ENCODE results near the gene NAPG.
A peak's percentile ranks its signal among the peaks of the same experiment; 100 is the strongest.
"Not testable (repeated sequence)": the region's sequence is repeated elsewhere in the genome, so short reads cannot be mapped to it uniquely, and the experiment has no call there.

The NAPG gene

GRCh38 chr18:10525697-10526560 is at the start of gene NAPG:
NAPG (plus strand) TSS chr18:10526027; CDS start chr18:10526103, 76 bp downstream.
- peak; percentile 87 for DNase-seq

DNA sequence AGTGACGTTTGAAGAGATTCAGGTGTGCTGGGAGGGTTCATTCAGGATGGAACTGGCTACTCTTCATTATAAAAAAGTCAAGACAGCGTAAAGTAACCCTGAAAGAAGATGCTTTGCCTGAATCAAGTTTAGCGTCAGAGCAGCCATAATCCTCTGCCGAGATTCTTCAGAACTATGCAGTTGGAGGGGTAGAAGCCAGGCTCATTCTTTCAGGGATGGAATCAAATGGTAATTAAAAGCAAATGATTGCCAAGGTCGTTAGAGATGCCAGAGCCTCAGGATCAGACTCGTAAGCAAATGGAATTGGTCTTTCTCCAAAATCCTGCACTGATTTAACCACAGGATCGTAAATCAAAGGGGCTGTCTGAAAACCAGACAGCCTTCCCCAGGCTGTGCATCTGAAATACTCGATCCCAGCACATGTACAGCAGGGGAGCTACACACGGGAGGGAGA is 49.5 kb upstream of the NAPG start:
- DNase-seq: no peak

DNA sequence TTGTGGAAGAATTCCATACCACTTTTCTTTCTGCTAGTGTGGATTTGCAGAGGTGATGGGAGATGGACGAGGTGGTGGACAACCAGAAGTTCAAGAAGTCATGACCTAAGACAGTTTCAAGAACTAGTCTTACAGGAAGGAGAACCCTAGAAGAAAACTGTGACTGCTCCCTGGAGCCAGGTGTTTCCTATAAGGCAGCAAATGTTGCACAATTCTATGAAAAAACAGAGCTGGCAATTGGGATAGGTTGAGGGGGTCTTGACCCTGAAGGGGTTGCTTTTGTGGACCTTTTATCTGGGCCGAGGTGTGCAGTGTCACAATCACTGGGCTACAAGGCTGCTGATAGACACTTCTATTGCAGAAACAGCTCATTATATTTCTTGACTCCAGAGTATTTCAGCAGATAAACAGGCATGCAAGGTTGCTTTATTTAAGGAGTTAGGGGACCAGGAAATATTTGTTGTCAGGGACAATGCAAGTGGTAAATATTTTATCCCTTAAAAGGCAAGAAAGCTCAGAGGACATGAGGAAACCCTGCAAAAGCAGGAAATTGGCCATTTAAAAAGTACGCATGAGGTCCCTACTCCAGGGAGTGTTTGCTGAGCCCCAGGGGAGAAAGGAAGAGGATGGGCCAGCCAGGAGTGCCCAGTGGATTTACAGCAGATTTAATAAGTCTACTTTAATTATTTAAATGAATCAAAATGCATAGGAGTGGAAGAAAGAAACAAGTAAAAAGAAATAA is 48.5 kb upstream of the NAPG start:
- no peak for DNase-seq

- no peak for DNase-seq
Measured at GRCh38 chr18:10477863-10478260, 48.0 kb upstream of the NAPG start.

DNA sequence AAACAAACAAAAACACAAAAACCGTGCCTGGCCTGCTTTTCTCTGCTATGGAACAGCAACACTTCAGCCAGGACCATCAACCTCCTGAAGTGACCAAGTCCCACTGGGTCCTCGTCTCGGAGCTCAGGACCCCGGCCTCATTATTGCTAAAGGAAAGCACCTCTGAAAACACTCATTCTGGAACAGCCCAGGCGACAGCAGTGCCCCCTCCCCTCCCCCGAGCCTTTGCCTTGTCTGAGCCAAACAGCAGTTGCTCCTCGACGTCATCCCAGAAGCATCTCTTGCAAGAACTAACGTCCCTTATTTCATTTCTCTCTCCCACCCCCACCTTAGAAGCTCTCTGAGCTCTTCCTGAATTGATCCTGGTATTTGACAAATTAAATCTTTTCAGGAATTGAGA is 44.0 kb upstream of the NAPG start:
- no peak for DNase-seq

GRCh38 chr18:10482363-10482984 is 43.4 kb upstream of the NAPG start:
- DNase-seq: no peak

GRCh38 chr18:10482985-10483949 is 42.6 kb upstream of the NAPG start:
- DNase-seq: no peak

- DNase-seq: no peak
Measured at GRCh38 chr18:10485475-10485874, 40.4 kb upstream of the NAPG start.

DNA sequence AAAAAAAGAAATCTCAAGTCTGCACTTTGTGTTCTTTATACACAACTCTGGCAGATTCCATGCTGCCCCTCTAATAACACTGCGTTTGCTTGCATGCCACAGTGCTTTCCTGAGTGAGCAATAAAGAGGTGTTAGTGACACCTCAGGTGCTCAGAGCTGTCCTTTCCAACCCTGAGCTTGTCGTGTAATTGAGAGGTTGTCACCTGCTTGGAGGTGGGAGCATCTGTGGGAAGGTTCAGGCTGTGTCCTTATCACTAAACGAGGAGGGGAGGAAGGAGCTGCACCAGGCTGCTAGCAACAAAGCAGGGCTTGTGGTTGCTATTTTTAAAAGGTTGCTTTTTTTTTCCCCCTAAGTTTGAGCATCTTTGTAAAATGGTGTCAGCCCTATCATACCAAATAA is 39.5 kb upstream of the NAPG start:
- no peak for DNase-seq

DNA sequence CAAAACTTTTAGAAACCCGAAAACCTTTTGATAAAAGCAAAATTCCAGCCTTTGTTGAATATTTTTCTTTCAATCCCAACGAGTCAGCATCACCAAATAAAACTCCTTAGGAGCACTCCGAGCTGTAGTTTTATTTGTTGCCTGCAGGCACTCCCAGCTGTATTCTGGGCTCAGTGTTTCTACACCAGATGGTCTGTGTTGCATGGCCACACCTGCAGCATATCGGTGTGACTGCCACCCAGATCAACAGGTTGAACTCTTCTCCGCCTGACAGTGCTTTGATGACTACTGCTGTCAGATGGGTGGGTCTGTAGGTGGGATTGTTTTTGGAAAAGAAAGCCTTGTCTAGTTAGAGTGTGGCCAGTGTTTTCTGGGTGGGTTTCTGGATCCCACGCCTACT is 38.7 kb upstream of the NAPG start:
- no peak for DNase-seq

- DNase-seq: no peak
Measured at GRCh38 chr18:10488017-10488416, 37.8 kb upstream of the NAPG start.

GRCh38 chr18:10490401-10491165 is 35.2 kb upstream of the NAPG start:
- DNase-seq: peak; percentile 27

- no peak for DNase-seq
Measured at GRCh38 chr18:10495936-10496335, 29.9 kb upstream of the NAPG start.

- no peak for DNase-seq
Measured at GRCh38 chr18:10497206-10497749, 28.5 kb upstream of the NAPG start.

GRCh38 chr18:10499230-10499629 is 26.6 kb upstream of the NAPG start:
- DNase-seq: no peak

DNA sequence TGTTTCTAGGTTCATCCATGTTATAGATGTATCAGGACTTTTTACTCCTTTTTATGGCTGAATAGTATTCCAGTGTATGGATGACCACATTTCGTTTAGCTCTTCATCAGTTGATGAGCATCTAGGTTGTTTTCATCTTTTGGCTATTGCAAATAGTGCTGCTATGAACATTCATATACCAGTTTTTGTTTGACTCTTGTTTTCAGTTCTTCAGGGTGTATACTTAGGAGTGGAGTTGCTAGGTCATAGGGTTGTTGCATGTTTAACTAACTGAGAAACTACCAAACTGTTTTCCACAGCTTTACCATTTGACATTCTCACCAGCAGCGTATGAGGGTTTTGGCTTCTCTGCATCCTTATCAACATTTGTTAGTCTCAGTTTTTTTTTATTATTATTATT is 25.8 kb upstream of the NAPG start:
- no peak for DNase-seq

DNA sequence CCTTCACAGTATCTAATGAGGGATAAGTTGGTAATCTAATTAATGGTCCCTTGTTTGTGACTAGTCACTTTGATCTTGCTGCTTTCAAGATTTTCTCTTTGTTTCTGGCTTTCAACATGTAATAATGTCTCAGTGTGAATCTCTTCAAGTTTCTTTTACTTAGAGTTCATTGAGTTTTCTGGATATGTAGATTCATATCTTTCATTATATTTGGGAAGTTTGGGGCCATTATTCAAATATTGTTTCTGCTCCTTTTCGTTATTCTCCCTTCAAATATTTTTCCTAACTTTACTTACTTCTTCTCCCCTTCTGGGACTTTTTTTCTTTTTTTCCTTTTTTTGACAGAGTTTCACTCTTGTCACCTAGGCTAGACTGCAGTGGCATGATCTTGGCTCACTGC is 21.1 kb upstream of the NAPG start:
- no peak for DNase-seq

GRCh38 chr18:10505892-10506291 is 19.9 kb upstream of the NAPG start:
- not testable (repeated sequence) for DNase-seq

- DNase-seq: no peak
Measured at GRCh38 chr18:10508591-10508990, 17.2 kb upstream of the NAPG start.

GRCh38 chr18:10511236-10511635 is 14.6 kb upstream of the NAPG start:
- no peak for DNase-seq

DNA sequence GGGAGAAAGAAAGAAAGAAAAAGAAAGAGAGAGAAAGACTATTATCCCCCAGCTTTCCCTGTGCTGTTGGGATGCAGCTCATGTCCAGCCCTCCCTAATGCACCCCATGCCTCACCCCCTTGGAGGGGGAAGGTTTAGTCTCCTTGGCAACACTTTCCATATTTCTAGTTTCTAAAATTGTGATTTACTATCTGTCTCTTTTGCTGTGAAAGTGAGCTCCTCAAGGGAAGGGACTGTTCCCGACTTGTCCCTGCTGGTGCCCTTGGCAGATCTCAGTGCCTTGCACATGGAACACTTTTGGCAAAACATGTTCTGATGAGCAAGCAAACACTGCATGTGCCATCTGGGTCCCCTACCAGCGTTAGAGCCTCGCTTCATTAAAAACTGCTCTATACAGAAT is 11.7 kb upstream of the NAPG start:
- no peak for DNase-seq
